WTC11 (cell line): ENCODE measurements around the gene DAPK3.

Source experiments
- ATF3 ChIP-seq: sonication (generic); formaldehyde crosslinking; conservative IDR thresholded peaks from 2 replicates; pipeline ENCODE4 v1.8.1; 2022; ENCODE audit warnings: mild to moderate bottlenecking, missing genetic modification reagents
- KAT7 ChIP-seq: sonication (generic); formaldehyde crosslinking; IDR thresholded peaks from 2 replicates; pipeline ENCODE4 v1.8.1; 2023; ENCODE audit warnings: missing genetic modification reagents, mild to moderate bottlenecking, borderline replicate concordance

- TF ChIP-seq ATF3 (CRISPR knock-in tag) (no peak), KAT7 (CRISPR knock-in tag) (no peak)
Observed at GRCh38 chr19:3945838-3946237, 25.1 kb downstream of the DAPK3 start.
